HepG2 (cell line): ENCODE measurements around the gene ADAMTS17. TPM values are rescaled to one million over a fixed set of nuclear protein-coding genes. Genes with fewer than 3 reads are reported as not detected.

Source experiments
- ATAC-seq: fragments of 200-7000 bp; cut with Tn5 transposase; 3 replicates; pipeline ENCODE4 v1.9.1; 2020; ENCODE audit warnings: mild to moderate bottlenecking, moderate library complexity
- BruUV-seq: library from RNA; stranded (reverse); fragments of 400-500 nt; replicated peaks from 2 replicates; lab custom pipeline; 2021; lab: Mats Ljungman, UMichigan
- CTCF ChIA-PET: fragments of 300-600 bp; formaldehyde crosslinking; extraction: SDS; loops from one replicate; lab custom pipeline; 2021; ENCODE audit warnings: low total read pairs, inconsistent platforms, low intra/inter-chr PET ratio; lab: Yijun Ruan, JAX
- POLR2A ChIA-PET: fragments of 350-600 bp; sonication (Branson Sonifier 250); formaldehyde crosslinking; loops from one replicate; lab custom pipeline; 2020; ENCODE audit warnings: antibody characterized with exemption, inconsistent platforms; lab: Yijun Ruan, JAX
- DNase-seq: peaks from one replicate; pipeline ENCODE4 v3.0.0-alpha.2; 2015; ENCODE audit warnings: low spot score
- FAIRE-seq: peaks from 3 replicates; lab custom pipeline; 2011; peaks lifted over from hg19 to GRCh38; lab: Jason Lieb, UNC
- H2AFZ ChIP-seq: one replicate; pipeline ENCODE4 v1.6.1; 2011; ENCODE audit warnings: low read length, inconsistent platforms
- H3K27ac ChIP-seq: fragments of 300-600 bp; 3 replicates; pipeline ENCODE4 v1.8.0; 2011; ENCODE audit warnings: mixed run types, mild to moderate bottlenecking, mixed read lengths, low read length, inconsistent platforms; ENCODE audit not compliant: insufficient read depth; ENCODE audit errors: extremely low read length
- H3K27me3 ChIP-seq, 2 experiments: fragments of 200-600 bp in 1 of 2; 2 replicates in 1 of 2; 3 replicates in 1 of 2; pipeline versions ENCODE4 v1.6.0 to v1.8.0; 2011; ENCODE audit warnings: low read length in 2 of 2, mild to moderate bottlenecking in 2 of 2, moderate library complexity in 2 of 2, inconsistent platforms in 1 of 2; ENCODE audit not compliant: insufficient read depth in 2 of 2, control insufficient read depth in 1 of 2
- H3K36me3 ChIP-seq, 2 experiments: fragments of 200-600 bp in 1 of 2; replicated peaks in 1 of 2; 2 replicates in 1 of 2; 3 replicates in 1 of 2; pipeline versions ENCODE4 v1.5.1 to v1.8.0; 2011; ENCODE audit warnings: low read length in 2 of 2, inconsistent platforms in 1 of 2; ENCODE audit not compliant: insufficient read depth in 2 of 2, control insufficient read depth in 1 of 2
- H3K4me1 ChIP-seq: 2 replicates; pipeline ENCODE4 v1.5.1; 2012; ENCODE audit warnings: low read length, inconsistent platforms; ENCODE audit not compliant: insufficient read depth
- H3K4me2 ChIP-seq: 2 replicates; pipeline ENCODE4 v1.6.0; 2011; ENCODE audit warnings: low read depth, low read length, inconsistent platforms
- H3K4me3 ChIP-seq, 3 experiments: fragments of 200-600 bp in 1 of 3; sonication (generic), shearing (Covaris generic) in 1 of 3; replicated peaks in 1 of 3; 2 replicates each; pipeline ENCODE4 v1.5.1; 2011 to 2016; ENCODE audit warnings: low read length in 3 of 3, inconsistent platforms in 2 of 3, low read depth in 2 of 3, mild to moderate bottlenecking in 2 of 3, control low read depth in 1 of 3, mixed read lengths in 1 of 3; ENCODE audit not compliant: insufficient read depth in 1 of 3
- H3K79me2 ChIP-seq: one replicate; pipeline ENCODE4 v1.6.1; 2011; ENCODE audit warnings: low read length, inconsistent platforms; ENCODE audit not compliant: insufficient read depth
- H3K9ac ChIP-seq: 2 replicates; pipeline ENCODE4 v1.6.0; 2011; ENCODE audit warnings: mild to moderate bottlenecking, low read depth, low read length, inconsistent platforms; ENCODE audit not compliant: insufficient read depth
- H3K9me3 ChIP-seq: 2 replicates; pipeline ENCODE4 v1.5.1; 2012; ENCODE audit warnings: mild to moderate bottlenecking, low read length
- H4K20me1 ChIP-seq: 2 replicates; pipeline ENCODE4 v1.6.0; 2011; ENCODE audit warnings: inconsistent platforms, mild to moderate bottlenecking, low read length, moderate library complexity; ENCODE audit not compliant: insufficient read depth
- BCL6 ChIP-seq: IDR thresholded peaks from 2 replicates; pipeline ENCODE4 v1.6.1; 2016; ENCODE audit warnings: missing genetic modification reagents, missing compliant biosample characterization
- GMEB1 ChIP-seq: sonication (generic); formaldehyde crosslinking; IDR thresholded peaks from 2 replicates; pipeline ENCODE4 v1.5.1; 2020; ENCODE audit warnings: missing genetic modification reagents, mild to moderate bottlenecking, borderline replicate concordance
- HNRNPK ChIP-seq: fragments of 200-400 bp; formaldehyde crosslinking; IDR thresholded peaks from 2 replicates; pipeline ENCODE4 v1.6.1; 2018; ENCODE audit warnings: low read length, low read depth, moderate library complexity, mild to moderate bottlenecking; ENCODE audit not compliant: poor library complexity, severe bottlenecking
- KMT2B ChIP-seq: IDR thresholded peaks from 2 replicates; pipeline ENCODE4 v1.6.1; 2016; ENCODE audit warnings: missing genetic modification reagents, missing compliant biosample characterization
- MNT ChIP-seq: fragments of 450-650 bp; IDR thresholded peaks from 2 replicates; pipeline ENCODE4 v1.6.1; 2016
- RFXAP ChIP-seq: sonication (generic); formaldehyde crosslinking; IDR thresholded peaks from 2 replicates; pipeline ENCODE4 v1.4.0; 2020; ENCODE audit warnings: missing genetic modification reagents, borderline replicate concordance
- STAG1 ChIP-seq: sonication (generic); formaldehyde crosslinking; IDR thresholded peaks from 2 replicates; pipeline ENCODE4 v1.4.0; 2020; ENCODE audit warnings: missing genetic modification reagents
- ZNF557 ChIP-seq: sonication (generic); formaldehyde crosslinking; IDR thresholded peaks from 2 replicates; pipeline ENCODE4 v1.4.0; 2020; ENCODE audit warnings: missing genetic modification reagents
- ZNF564 ChIP-seq: sonication (generic); formaldehyde crosslinking; IDR thresholded peaks from 2 replicates; pipeline ENCODE4 v1.8.1; 2023; ENCODE audit warnings: mild to moderate bottlenecking, missing genetic modification reagents
- ZNF597 ChIP-seq: sonication (generic); formaldehyde crosslinking; IDR thresholded peaks from 2 replicates; pipeline ENCODE4 v1.5.0; 2020; ENCODE audit warnings: missing genetic modification reagents
- ZNF7 ChIP-seq: IDR thresholded peaks from 2 replicates; pipeline ENCODE4 v1.6.1; 2016; ENCODE audit warnings: missing biosample characterization, missing genetic modification reagents
- WGBS: methylation state at CpG from one replicate; pipeline ENCODE4 v1.1.6; 2017; ENCODE audit warnings: low lambda C conversion rate; 5-methylcytosine and 5-hydroxymethylcytosine counted together
- in situ Hi-C: cut with HindIII; loops from 2 replicates; pipeline ENCODE4 v1.10.0; 2017; ENCODE audit warnings: low pct_unique_long_range_greater_than_20kb; ENCODE audit not compliant: extremely low pct_ligation_motif_present
- intact Hi-C: fragments of 100-400 bp; cut with micrococcal nuclease; formaldehyde crosslinking; loops from one replicate; pipeline ENCODE4 v1.10.0; 2022; ENCODE audit not compliant: unreplicated experiment
- polyA plus RNA-seq, 8 experiments: library from polyadenylated mRNA; depleted of rRNA in 3 of 8; stranded (reverse) in 7 of 8; unstranded in 1 of 8; fragments of >200 nt; fragmentation: Illumina TruSeq in 4 of 8; extraction: Trizol in 4 of 8; gene quantifications; 2 replicates each; pipeline versions ENCODE4 v1.2.1 to v1.2.3, GENCODE V29; 2011 to 2016; ENCODE audit warnings: low read depth in 4 of 8, missing spikeins in 1 of 8, mixed read lengths in 1 of 8; ENCODE audit not compliant: insufficient read depth in 1 of 8
- total RNA-seq, 5 experiments: library from RNA; depleted of rRNA; stranded (reverse); fragments of >200 nt; fragmentation: Illumina TruSeq; extraction: Trizol; gene quantifications; 2 replicates each; pipeline ENCODE4 v1.2.3, GENCODE V29; 2016; ENCODE audit warnings: low read depth in 1 of 5
- TF ChIP-seq, protein P1 (sequence below): sonication (generic); formaldehyde crosslinking; IDR thresholded peaks from 2 replicates; pipeline ENCODE4 v1.5.1; 2020; ENCODE audit warnings: mild to moderate bottlenecking, moderate library complexity, missing genetic modification reagents

ADAMTS17 gene
- total and polyA plus RNA-seq, 2 of the 13 experiments (the other 11 are each of a cell fraction or from before 2014, with no cell fraction given) = 0.02 to 0.04 TPM

DNA sequence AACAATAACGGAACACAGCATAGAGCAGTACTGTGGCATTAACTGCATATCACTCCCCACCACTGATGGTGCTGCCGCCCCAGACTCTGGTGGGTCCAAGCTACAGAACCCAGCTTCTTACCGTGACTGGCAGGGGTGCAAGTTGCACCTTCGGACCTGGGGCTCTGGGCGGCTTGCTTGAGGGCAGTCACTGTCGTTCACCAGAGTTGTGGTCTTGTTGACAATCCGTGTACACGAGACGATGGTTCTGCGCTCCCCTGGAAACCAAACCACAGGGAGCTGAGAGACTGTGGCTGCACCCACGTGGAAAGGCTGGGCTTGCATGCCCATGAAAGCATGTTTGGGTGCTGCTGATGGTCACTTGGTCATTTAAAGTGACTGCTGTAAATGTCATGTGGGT is 293.0 kb downstream of the ADAMTS17 start (continued):
- TF ChIP-seq BCL6 (CRISPR knock-in tag) = no peak
- TF ChIP-seq GMEB1 (CRISPR knock-in tag) = no peak
- TF ChIP-seq STAG1 (CRISPR knock-in tag) = no peak
- TF ChIP-seq KMT2B (CRISPR knock-in tag) = no peak
- TF ChIP-seq HNRNPK = no peak
- TF ChIP-seq RFXAP (CRISPR knock-in tag) = no peak
- no peak for TF ChIP-seq ZNF557 (CRISPR knock-in tag)

- H3K4me2 ChIP-seq = no peak overlapping the region
- ATAC-seq = no peak
- POLR2A ChIA-PET = no interaction called here
- H2AFZ ChIP-seq = no peak overlapping the region
- H3K4me3 ChIP-seq = no peak overlapping the region
- CTCF ChIA-PET = no interaction called here
- DNase-seq = no peak
- H3K9ac ChIP-seq = no peak overlapping the region
- in situ Hi-C loops = no loop called here
- H3K36me3 ChIP-seq = no peaks in the 10 kb centered on the region
- BruUV-seq = no TSS peak
- 0 out of 2 replicates have a peak, but pooled peaks cover 6% of the 10 kb centered on the region for H3K4me1 ChIP-seq
- no peaks in the 10 kb centered on the region for H3K27me3 ChIP-seq
- 38% methylated on average over 6 of the region's 6 CpGs for WGBS
- no peaks in the 10 kb centered on the region for H3K79me2 ChIP-seq
- no peak for FAIRE-seq
- no peaks in the 10 kb centered on the region for H3K9me3 ChIP-seq
- H3K27ac ChIP-seq = no peak overlapping the region
- no peaks in the 10 kb centered on the region for H4K20me1 ChIP-seq
- intact Hi-C loops = no loop called here
- TF ChIP-seq MNT (no peak), ZNF7 (0 out of 2 replicates have a peak, but pooled peaks have one; percentile 53), ZNF597 (CRISPR knock-in tag) (no peak), ZNF564 (CRISPR knock-in tag) (no peak)
- TF ChIP-seq, protein P1, sequence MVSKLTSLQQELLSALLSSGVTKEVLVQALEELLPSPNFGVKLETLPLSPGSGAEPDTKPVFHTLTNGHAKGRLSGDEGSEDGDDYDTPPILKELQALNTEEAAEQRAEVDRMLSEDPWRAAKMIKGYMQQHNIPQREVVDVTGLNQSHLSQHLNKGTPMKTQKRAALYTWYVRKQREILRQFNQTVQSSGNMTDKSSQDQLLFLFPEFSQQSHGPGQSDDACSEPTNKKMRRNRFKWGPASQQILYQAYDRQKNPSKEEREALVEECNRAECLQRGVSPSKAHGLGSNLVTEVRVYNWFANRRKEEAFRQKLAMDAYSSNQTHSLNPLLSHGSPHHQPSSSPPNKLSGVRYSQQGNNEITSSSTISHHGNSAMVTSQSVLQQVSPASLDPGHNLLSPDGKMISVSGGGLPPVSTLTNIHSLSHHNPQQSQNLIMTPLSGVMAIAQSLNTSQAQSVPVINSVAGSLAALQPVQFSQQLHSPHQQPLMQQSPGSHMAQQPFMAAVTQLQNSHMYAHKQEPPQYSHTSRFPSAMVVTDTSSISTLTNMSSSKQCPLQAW (CRISPR knock-in tag) = no peak
Measured at GRCh38 chr15:100043692-100044091, 298.1 kb downstream of the ADAMTS17 start.
